Activated naive CD4-positive, alpha-beta T cell treated with anti-CD3 and anti-CD28 coated beads, Interleukin-2, amount 50 U/mL, for 72 hours (primary cell): ENCODE results near the gene HABP4. TPM values are rescaled to one million over a fixed set of nuclear protein-coding genes. Genes with fewer than 3 reads are reported as not detected.
"Not testable (repeated sequence)": the region's sequence is repeated elsewhere in the genome, so short reads cannot be mapped to it uniquely, and the experiment has no call there.

Experiments used
- ATAC-seq, 2 donors: fragments of 150-1000 bp; cut with Tn5 transposase; 2 replicates each; pipeline ENCODE4 v1.10.0; 2021; ENCODE audit warnings: mild to moderate bottlenecking in 2 of 2, moderate library complexity in 2 of 2
- DNase-seq, 2 donors: peaks; one replicate each; pipeline ENCODE4 v3.0.0; 2021 to 2022; ENCODE audit warnings: low spot score in 2 of 2
- H3K27ac Mint-ChIP-seq, 2 donors: one replicate each; pipeline ENCODE4 v1.8.0; 2022; ENCODE audit warnings: mild to moderate bottlenecking in 2 of 2, mixed read lengths in 2 of 2
- H3K36me3 Mint-ChIP-seq, 2 donors: one replicate each; pipeline ENCODE4 v1.8.0; 2022; ENCODE audit warnings: mixed read lengths in 2 of 2
- H3K9me3 Mint-ChIP-seq, 2 donors: one replicate each; pipeline ENCODE4 v1.8.0; 2022; ENCODE audit warnings: mixed read lengths in 2 of 2
- total RNA-seq, 2 donors: library from RNA; stranded (reverse); gene quantifications; one replicate each; pipeline ENCODE4 v1.2.3, GENCODE V29; 2022

The HABP4 gene
- total RNA-seq, 2 donors from 2014 or later = 6.4 to 15.7 TPM

DNA sequence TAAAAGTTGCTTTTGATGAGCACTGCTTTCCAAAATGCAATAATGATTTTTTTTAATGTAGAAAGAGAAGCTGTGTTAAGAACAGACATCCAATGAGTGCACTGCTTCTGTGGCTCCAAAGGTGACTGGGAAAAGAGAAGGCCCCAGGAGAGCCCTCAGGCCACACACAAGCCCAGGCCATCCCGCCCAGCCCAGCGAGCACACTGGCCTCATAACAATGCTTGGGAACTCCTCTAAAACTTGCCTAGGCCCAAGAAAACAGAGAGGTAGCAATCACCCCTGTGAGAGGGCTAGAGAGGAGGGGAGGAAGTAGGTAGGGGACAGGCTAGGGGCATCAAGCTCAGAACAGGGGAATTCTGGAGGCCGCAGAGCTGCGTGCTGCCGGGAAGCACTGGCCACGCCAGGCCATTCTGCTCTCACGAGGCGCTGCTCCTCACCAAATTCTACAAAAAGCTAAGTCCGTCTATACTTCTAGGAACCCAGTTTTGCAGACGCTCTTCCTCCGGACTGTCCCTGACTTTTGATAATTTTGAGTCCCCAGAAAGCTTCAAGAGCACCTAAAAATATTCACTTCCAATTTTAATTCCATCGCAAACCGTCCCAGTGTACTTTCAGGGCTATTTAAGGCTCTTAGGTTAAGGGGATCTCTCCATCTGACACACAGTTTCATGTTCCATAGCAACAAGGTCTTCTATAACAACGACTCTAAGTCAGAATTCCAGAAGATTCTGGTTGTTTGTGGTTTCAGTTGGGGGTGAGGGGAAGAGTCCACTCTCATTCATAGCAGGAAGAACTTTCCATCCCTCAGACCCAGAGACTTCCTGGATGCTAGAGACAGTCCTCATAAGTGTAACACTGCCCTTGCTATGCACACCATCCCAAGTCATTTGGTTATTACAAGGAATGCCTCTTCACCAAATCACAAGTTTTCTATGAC lies 51.0 kb downstream of the HABP4 start:
- Mint-ChIP-seq H3K27ac (peak overlapping the region in 1 of 2 donors; percentile 39), H3K9me3 (no peaks in the 10 kb centered on the region), H3K36me3 (no peaks in the 10 kb centered on the region)
- ATAC-seq (no peak), DNase-seq (no peak)

DNA sequence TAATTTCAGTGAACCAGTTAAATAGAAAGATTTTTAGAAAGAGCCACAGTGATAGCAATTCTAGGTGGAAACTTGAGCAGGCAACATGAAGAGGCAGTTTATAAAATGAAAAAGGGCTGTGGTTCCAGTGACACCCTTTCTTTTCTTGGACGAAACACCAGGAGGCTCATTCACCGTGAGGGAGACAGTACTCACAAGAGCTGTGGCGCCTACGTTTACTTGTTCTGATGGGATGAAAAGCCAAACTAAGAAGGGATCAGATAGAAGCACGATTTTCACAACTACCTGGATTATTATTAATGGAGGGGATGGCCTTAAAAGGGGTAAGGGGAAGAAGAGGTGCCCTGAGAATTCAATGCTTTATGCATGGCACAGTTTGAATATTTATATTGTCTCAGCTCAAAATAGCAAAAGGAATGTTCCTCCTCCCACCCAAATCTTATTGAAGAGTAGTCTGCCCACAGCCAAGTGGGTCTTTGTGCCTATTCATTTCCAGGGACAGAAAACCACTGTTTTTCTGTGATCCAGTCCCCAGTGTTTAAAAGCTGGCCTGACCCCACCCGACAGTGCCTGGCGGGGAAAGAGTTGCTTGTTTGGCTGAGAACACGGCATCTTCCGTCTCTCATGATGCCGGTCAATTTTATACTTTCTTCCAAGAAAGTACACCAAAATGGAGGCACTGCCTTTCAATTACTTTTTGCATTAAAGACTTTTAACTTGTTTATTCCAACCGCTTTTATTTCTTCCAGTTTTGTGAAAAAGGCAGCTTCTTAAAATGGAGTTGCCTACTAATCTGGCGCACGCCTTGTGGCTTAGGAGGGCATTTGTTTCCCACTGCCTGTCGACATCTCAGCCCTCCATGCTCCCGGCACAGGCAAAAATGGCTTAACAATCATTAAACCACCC lies 51.9 kb downstream of the HABP4 start:
- Mint-ChIP-seq H3K27ac (peak overlapping the region in 1 of 2 donors; percentile 39), H3K36me3 (no peaks in the 10 kb centered on the region), H3K9me3 (no peaks in the 10 kb centered on the region)
- DNase-seq = no peak
- ATAC-seq = no peak

- ATAC-seq (no peak), DNase-seq (no peak)
- Mint-ChIP-seq H3K9me3 (no peaks in the 10 kb centered on the region), H3K36me3 (no peaks in the 10 kb centered on the region), H3K27ac (no peak overlapping the region)
Observed at GRCh38 chr9:96502539-96503373, 52.8 kb downstream of the HABP4 start.

GRCh38 chr9:96503374-96503748 lies 53.4 kb downstream of the HABP4 start:
- DNase-seq, H3K9me3 Mint-ChIP-seq: not testable (repeated sequence)

DNA sequence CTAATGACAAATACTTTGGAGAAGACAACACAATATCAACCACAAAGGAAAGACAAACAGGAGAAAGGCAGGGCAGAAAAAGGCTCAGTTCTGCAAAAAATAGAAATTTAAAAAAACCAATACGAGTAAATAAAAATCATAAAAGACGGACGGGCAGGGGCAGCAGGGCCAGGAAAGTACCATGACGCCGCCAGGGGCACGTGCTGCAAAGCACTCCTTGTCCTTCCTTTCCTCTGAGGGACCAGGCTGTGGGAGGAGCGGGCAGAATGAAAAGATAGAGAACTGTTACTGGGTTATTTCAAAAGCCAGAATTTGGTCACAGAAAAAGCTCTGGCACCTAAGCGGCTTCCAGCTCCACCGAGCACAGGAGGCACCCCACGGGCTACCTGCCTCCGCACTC lies 53.9 kb downstream of the HABP4 start:
- Mint-ChIP-seq H3K27ac (no peak overlapping the region), H3K36me3 (no peaks in the 10 kb centered on the region), H3K9me3 (no peaks in the 10 kb centered on the region)
- DNase-seq (no peak), ATAC-seq (no peak)

More at GRCh38 chr9:96503374-96503748, 53.4 kb downstream of the HABP4 start:
- H3K27ac Mint-ChIP-seq, H3K36me3 Mint-ChIP-seq, ATAC-seq: not testable (repeated sequence)

GRCh38 chr9:96505316-96505991 lies 55.5 kb downstream of the HABP4 start:
- no peak for DNase-seq
- no peak for ATAC-seq
- Mint-ChIP-seq H3K9me3 (no peaks in the 10 kb centered on the region), H3K36me3 (no peaks in the 10 kb centered on the region), H3K27ac (no peak overlapping the region)

DNA sequence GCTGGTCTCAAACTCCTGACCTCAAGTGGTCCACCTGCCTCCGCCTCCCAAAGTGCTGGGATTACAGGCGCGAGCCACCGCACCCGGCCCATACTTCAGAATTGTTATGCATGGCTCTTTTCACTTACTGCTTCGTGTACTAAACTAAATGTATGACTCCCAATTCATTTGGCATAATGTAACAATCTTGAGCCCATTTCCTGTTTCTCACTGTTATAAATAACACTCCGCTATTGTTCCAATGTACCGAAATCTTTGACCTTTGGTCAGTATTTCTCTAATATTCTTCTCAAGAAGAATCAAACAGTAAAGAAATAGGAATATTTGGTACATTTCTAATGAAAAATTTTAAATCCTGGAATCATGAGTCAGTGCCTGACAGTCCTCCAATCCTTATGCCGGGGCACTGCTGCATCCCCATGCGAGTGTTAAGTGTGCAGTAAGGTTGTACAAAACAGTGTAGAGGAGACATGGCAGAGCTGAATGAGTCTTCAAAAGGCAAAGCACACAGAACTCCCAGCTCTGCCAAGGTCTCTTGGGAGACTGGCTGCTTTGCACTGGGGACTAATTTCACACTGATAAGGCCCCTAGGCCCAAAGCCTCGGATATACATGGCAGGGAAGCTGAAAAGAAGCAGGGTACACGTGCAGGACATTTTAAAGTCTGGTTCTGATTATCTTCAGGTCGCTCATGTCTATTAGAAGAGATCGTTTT lies 58.4 kb downstream of the HABP4 start:
- DNase-seq = no peak
- Mint-ChIP-seq H3K36me3 (no peaks in the 10 kb centered on the region), H3K9me3 (no peaks in the 10 kb centered on the region), H3K27ac (no peak overlapping the region)
- ATAC-seq = no peak

DNA sequence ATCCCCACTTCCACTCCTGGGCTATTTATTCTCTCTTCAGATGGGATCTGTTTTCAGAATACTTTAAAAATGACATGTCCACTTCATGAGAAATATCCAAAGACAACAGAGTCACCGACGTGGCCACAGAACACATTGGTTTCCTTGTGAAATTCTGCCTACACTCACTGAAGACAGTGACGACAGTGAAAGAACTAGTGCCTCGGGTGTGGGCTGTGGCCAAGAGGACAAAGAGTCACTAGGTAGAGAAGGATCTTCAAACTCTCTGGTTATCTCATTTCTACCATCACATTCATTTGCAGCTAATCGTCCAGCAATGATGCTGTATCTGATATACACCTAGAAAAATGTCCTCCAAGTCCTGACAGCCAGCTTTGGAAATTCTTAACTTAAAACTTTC lies 59.1 kb downstream of the HABP4 start:
- Mint-ChIP-seq H3K9me3 (no peaks in the 10 kb centered on the region), H3K27ac (no peak overlapping the region), H3K36me3 (no peaks in the 10 kb centered on the region)
- DNase-seq (no peak), ATAC-seq (no peak)

- Mint-ChIP-seq H3K9me3 (no peaks in the 10 kb centered on the region), H3K27ac (no peak overlapping the region), H3K36me3 (no peaks in the 10 kb centered on the region)
- DNase-seq (no peak), ATAC-seq (no peak)
Observed at GRCh38 chr9:96509848-96510247, 59.9 kb downstream of the HABP4 start.

DNA sequence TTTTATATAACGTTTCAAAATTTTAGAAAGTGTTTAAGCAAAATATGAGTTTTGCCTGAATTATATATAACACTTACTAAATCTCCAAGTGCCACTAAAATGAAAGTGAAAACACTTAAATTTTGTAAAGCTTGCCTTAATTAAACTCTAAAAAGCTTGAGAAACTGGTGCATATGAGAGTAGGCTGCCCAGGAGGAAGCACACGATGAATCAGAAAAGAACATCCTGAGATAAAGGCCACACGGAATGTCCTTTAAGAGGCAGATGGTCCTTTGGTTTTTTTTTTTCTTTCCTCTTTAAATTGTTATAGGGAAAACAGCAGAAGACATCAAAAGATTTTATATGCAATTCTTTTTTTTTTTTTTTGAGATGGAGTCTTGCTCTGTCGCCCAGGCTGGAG lies 60.3 kb downstream of the HABP4 start:
- ATAC-seq (no peak), DNase-seq (no peak)
- Mint-ChIP-seq H3K27ac (no peak overlapping the region), H3K9me3 (no peaks in the 10 kb centered on the region), H3K36me3 (no peaks in the 10 kb centered on the region)

DNA sequence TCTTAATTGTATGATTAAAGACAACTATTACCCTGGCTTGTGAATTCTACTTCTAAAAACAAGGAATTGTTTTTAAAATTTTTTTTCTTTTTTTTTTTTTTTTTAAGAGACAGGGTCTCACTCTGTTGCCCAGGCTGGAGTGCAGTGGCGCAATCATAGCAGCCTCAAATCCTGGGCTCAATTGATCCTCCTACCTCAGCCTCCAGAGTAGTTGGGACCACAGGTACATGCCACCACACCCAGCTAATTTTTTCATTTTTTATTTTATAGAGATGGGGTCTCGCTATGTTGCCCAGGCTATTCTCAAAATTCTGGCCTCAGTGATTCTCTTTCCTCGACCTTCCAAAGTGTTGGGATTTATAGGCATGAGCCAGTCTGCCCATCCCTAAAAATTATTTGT lies 62.3 kb downstream of the HABP4 start:
- H3K36me3 Mint-ChIP-seq = no peaks in the 10 kb centered on the region
- H3K27ac Mint-ChIP-seq = no peak overlapping the region
- H3K9me3 Mint-ChIP-seq = no peaks in the 10 kb centered on the region
- DNase-seq (no peak), ATAC-seq (no peak)

- Mint-ChIP-seq H3K27ac (no peak overlapping the region), H3K36me3 (no peaks in the 10 kb centered on the region), H3K9me3 (no peaks in the 10 kb centered on the region)
- no peak for ATAC-seq
- no peak for DNase-seq
Observed at GRCh38 chr9:96513622-96514021, 63.7 kb downstream of the HABP4 start.

DNA sequence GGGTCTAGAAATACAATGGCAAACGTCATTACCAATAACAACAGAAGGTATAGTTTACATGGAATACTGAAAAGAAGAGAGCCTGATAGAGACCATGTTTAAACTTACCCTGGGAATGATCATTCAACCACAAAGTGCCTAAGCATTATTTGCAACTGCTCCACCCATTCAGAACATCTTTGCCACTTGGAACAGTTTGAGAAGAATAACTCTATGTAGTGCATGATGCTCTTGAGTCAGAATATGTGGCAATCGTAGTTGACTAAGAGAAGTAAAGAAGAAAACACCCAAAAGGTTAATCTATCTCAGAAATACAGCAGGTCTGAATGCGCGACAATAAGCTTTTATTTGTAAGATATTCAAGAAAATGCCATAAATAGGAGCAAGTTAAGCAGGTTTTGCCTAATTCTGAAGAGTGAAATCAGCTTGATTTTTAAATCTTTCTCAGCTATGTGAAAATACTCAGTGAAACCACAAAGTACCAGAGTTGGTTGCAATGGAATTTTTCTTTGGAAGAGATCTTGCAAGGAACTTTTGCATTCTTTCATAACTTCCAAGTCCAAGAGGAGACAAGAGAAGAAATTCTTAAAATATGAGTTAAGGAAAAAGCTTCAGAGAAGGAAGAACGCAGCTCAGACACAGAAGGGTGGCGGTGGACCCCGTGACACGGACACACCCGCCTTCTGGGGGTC lies 64.3 kb downstream of the HABP4 start:
- DNase-seq (no peak), ATAC-seq (no peak)
- H3K27ac Mint-ChIP-seq = no peak overlapping the region
- no peaks in the 10 kb centered on the region for H3K36me3 Mint-ChIP-seq
- no peaks in the 10 kb centered on the region for H3K9me3 Mint-ChIP-seq

DNA sequence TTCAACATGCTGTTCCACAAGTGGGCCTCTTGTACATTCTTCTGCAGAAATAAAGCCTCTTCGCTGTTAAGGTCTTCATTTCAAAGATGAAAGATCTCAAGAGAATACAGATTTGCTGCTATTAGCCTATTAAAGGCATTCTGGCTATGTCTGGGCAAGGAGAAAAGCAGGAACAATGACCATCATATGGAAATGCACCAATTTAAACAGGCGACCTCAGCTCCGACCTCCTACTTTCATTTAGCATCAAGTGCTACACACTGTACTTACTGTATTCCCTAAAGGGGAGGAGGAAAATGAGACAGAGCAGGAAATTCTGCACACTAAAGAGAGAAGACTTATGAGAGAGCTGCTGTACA lies 64.8 kb downstream of the HABP4 start:
- no peak overlapping the region for H3K27ac Mint-ChIP-seq
- no peak for DNase-seq
- no peaks in the 10 kb centered on the region for H3K9me3 Mint-ChIP-seq
- no peak for ATAC-seq
- H3K36me3 Mint-ChIP-seq = no peaks in the 10 kb centered on the region
